ENCODE measurements around the gene OR2F1.
"Not testable (repeated sequence)": the region's sequence is repeated elsewhere in the genome, so short reads cannot be mapped to it uniquely, and the experiment has no call there.

GRCh38 chr7:144010061-144010460 is 55.4 kb downstream of the OR2F1 start:
- not testable (repeated sequence) for TF ChIP-seq POLR2AphosphoS5 (IDR thresholded peaks at IDR 0.05; ENCODE audit: low read length); TAF1 (IDR thresholded peaks at IDR 0.05; ENCODE audit: borderline replicate concordance, low read depth, low read length); EZH2 (IDR thresholded peaks at IDR 0.05; ENCODE audit: borderline replicate concordance, control insufficient read depth, low read depth, low read length); RFX5 (IDR thresholded peaks at IDR 0.05; ENCODE audit: low read depth, low read length); GABPA (IDR thresholded peaks at IDR 0.05; ENCODE audit: low read depth); ZNF207 (IDR thresholded peaks at IDR 0.05; ENCODE audit: borderline replicate concordance); NFYB (IDR thresholded peaks at IDR 0.05; ENCODE audit: insufficient read depth, low read depth, low read length); JUND (IDR thresholded peaks at IDR 0.05; ENCODE audit: low read depth, low read length)
- TF ChIP-seq, protein P1, sequence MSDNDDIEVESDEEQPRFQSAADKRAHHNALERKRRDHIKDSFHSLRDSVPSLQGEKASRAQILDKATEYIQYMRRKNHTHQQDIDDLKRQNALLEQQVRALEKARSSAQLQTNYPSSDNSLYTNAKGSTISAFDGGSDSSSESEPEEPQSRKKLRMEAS (IDR thresholded peaks at IDR 0.05; ENCODE audit: low read depth, low read length) = not testable (repeated sequence)
- TF ChIP-seq, protein P2, sequence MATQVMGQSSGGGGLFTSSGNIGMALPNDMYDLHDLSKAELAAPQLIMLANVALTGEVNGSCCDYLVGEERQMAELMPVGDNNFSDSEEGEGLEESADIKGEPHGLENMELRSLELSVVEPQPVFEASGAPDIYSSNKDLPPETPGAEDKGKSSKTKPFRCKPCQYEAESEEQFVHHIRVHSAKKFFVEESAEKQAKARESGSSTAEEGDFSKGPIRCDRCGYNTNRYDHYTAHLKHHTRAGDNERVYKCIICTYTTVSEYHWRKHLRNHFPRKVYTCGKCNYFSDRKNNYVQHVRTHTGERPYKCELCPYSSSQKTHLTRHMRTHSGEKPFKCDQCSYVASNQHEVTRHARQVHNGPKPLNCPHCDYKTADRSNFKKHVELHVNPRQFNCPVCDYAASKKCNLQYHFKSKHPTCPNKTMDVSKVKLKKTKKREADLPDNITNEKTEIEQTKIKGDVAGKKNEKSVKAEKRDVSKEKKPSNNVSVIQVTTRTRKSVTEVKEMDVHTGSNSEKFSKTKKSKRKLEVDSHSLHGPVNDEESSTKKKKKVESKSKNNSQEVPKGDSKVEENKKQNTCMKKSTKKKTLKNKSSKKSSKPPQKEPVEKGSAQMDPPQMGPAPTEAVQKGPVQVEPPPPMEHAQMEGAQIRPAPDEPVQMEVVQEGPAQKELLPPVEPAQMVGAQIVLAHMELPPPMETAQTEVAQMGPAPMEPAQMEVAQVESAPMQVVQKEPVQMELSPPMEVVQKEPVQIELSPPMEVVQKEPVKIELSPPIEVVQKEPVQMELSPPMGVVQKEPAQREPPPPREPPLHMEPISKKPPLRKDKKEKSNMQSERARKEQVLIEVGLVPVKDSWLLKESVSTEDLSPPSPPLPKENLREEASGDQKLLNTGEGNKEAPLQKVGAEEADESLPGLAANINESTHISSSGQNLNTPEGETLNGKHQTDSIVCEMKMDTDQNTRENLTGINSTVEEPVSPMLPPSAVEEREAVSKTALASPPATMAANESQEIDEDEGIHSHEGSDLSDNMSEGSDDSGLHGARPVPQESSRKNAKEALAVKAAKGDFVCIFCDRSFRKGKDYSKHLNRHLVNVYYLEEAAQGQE (IDR thresholded peaks at IDR 0.05; ENCODE audit: low read depth, low read length) = not testable (repeated sequence)
